GM23338 (cell line): Measurements from ENCODE around the gene PLD1. TPM values are rescaled to one million over a fixed set of nuclear protein-coding genes. Genes with fewer than 3 reads are reported as not detected.

Source experiments
- ATAC-seq: fragments of 200-7000 bp; cut with Tn5 transposase; 3 replicates; pipeline ENCODE4 v1.9.1; 2020
- DNase-seq: peaks from one replicate; pipeline ENCODE4 v3.0.0-alpha.2; 2015; ENCODE audit warnings: low spot score
- H2AFZ ChIP-seq: fragments of 200-600 bp; sonication (generic); 2 replicates; pipeline ENCODE4 v1.8.0; 2016; ENCODE audit warnings: antibody characterized with exemption, mild to moderate bottlenecking, moderate library complexity
- H3F3A ChIP-seq: fragments of 200-600 bp; sonication (generic); replicated peaks from 2 replicates; pipeline ENCODE4 v1.8.0; 2017; ENCODE audit warnings: antibody characterized with exemption, mixed run types, low read depth
- H3K27ac ChIP-seq: fragments of 200-600 bp; sonication (generic); 2 replicates; pipeline ENCODE4 v1.6.1; 2016; ENCODE audit warnings: low read depth
- H3K27me3 ChIP-seq: fragments of 200-600 bp; sonication (generic); 2 replicates; pipeline ENCODE4 v1.8.0; 2016; ENCODE audit warnings: mild to moderate bottlenecking, mixed run types, moderate library complexity; ENCODE audit not compliant: insufficient read depth
- H3K36me3 ChIP-seq: fragments of 200-600 bp; sonication (generic); 2 replicates; pipeline ENCODE4 v1.8.0; 2016; ENCODE audit warnings: mild to moderate bottlenecking; ENCODE audit not compliant: insufficient read depth
- H3K4me1 ChIP-seq: fragments of 200-600 bp; sonication (generic); 2 replicates; pipeline ENCODE4 v1.8.0; 2016; ENCODE audit warnings: mild to moderate bottlenecking, moderate library complexity; ENCODE audit not compliant: insufficient read depth
- H3K4me2 ChIP-seq: fragments of 200-600 bp; sonication (generic); 2 replicates; pipeline ENCODE4 v1.7.1; 2017; ENCODE audit warnings: mixed run types
- H3K4me3 ChIP-seq: fragments of 200-600 bp; sonication (generic); 2 replicates; pipeline ENCODE4 v1.6.1; 2016; ENCODE audit warnings: mixed run types
- H3K79me2 ChIP-seq: fragments of 200-600 bp; sonication (generic); replicated peaks from 2 replicates; pipeline ENCODE4 v1.8.0; 2017; ENCODE audit warnings: mild to moderate bottlenecking; ENCODE audit not compliant: insufficient read depth
- H3K9me2 ChIP-seq: fragments of 200-600 bp; sonication (generic); 2 replicates; pipeline ENCODE4 v1.8.0; 2017; ENCODE audit not compliant: insufficient read depth
- H4K20me1 ChIP-seq: fragments of 200-600 bp; sonication (generic); replicated peaks from 2 replicates; pipeline ENCODE4 v1.8.0; 2017; ENCODE audit warnings: mild to moderate bottlenecking; ENCODE audit not compliant: insufficient read depth
- H3K27ac Mint-ChIP-seq: 2 replicates; pipeline ENCODE4 v1.8.0; 2020; ENCODE audit warnings: inconsistent platforms, mild to moderate bottlenecking, moderate library complexity, mixed read lengths
- H3K27me3 Mint-ChIP-seq: 3 replicates; pipeline ENCODE4 v1.8.0; 2022; ENCODE audit warnings: low read depth, mild to moderate bottlenecking, moderate library complexity, mixed read lengths, inconsistent platforms; ENCODE audit not compliant: insufficient read depth, poor library complexity
- H3K36me3 Mint-ChIP-seq: 3 replicates; pipeline ENCODE4 v1.8.0; 2021; ENCODE audit warnings: low read depth, mild to moderate bottlenecking, inconsistent platforms, moderate library complexity, mixed read lengths
- H3K4me1 Mint-ChIP-seq: 3 replicates; pipeline ENCODE4 v1.8.0; 2020; ENCODE audit warnings: mild to moderate bottlenecking, inconsistent platforms, mixed read lengths
- H3K4me3 Mint-ChIP-seq: 3 replicates; pipeline ENCODE4 v1.8.0; 2021; ENCODE audit warnings: moderate library complexity, mild to moderate bottlenecking, inconsistent platforms, mixed read lengths
- H3K9me3 Mint-ChIP-seq: 3 replicates; pipeline ENCODE4 v1.8.0; 2020; ENCODE audit warnings: moderate library complexity, mild to moderate bottlenecking, inconsistent platforms, mixed read lengths
- CREB1 ChIP-seq: fragments of 250-450 bp; sonication (Bioruptor Pico); IDR thresholded peaks from 2 replicates; pipeline ENCODE4 v1.5.0; 2020; ENCODE audit warnings: low read depth, mild to moderate bottlenecking, moderate library complexity
- CTCF ChIP-seq, 2 experiments: fragments of 200-600 bp in 1 of 2; sonication (generic) in 1 of 2; conservative IDR thresholded peaks; 2 replicates each; pipeline versions ENCODE4 v1.5.1 to v1.6.1; 2016 to 2017; ENCODE audit warnings: antibody characterized with exemption in 2 of 2, low read depth in 2 of 2, mild to moderate bottlenecking in 2 of 2, moderate library complexity in 1 of 2
- EZH2 ChIP-seq: fragments of 200-600 bp; sonication (generic); IDR thresholded peaks from one replicate; pipeline ENCODE4 v1.8.0; 2017; ENCODE audit warnings: antibody characterized with exemption, mild to moderate bottlenecking, low read depth; ENCODE audit not compliant: unreplicated experiment
- EZH2phosphoT487 ChIP-seq: fragments of 200-600 bp; sonication (generic); IDR thresholded peaks from one replicate; pipeline ENCODE4 v1.8.1; 2018; ENCODE audit warnings: antibody characterized with exemption; ENCODE audit not compliant: unreplicated experiment
- JUNB ChIP-seq: IDR thresholded peaks from one replicate; pipeline ENCODE4 v1.6.1; 2016; ENCODE audit warnings: antibody characterized with exemption; ENCODE audit not compliant: unreplicated experiment
- NANOG ChIP-seq: IDR thresholded peaks from 2 replicates; pipeline ENCODE4 v1.6.1; 2016; ENCODE audit warnings: antibody characterized with exemption, borderline replicate concordance
- POLR2AphosphoS5 ChIP-seq: IDR thresholded peaks from 2 replicates; pipeline ENCODE4 v1.6.1; 2016; ENCODE audit warnings: antibody characterized with exemption, low read depth
- STAT1 ChIP-seq: IDR thresholded peaks from one replicate; pipeline ENCODE4 v1.6.1; 2016; ENCODE audit warnings: antibody characterized with exemption; ENCODE audit not compliant: unreplicated experiment
- ZNF114 ChIP-seq: fragments of 250-450 bp; sonication (Bioruptor Pico); IDR thresholded peaks from 2 replicates; pipeline ENCODE4 v1.5.0; 2020; ENCODE audit warnings: mild to moderate bottlenecking, moderate library complexity
- ZNF331 ChIP-seq: fragments of 250-450 bp; sonication (Bioruptor Pico); IDR thresholded peaks from 2 replicates; pipeline ENCODE4 v1.5.0; 2020; ENCODE audit warnings: low read depth, mild to moderate bottlenecking, moderate library complexity
- ZNF462 ChIP-seq: fragments of 250-450 bp; sonication (Bioruptor Pico); IDR thresholded peaks from 2 replicates; pipeline ENCODE4 v1.5.0; 2020; ENCODE audit warnings: mild to moderate bottlenecking, moderate library complexity
- polyA plus RNA-seq: library from polyadenylated mRNA; unstranded; fragments of >200 nt; fragmentation: Nextera tagmentation; extraction: Ambion mirVana; gene quantifications from 2 replicates; pipeline ENCODE4 v1.2.1, GENCODE V29; 2016
- total RNA-seq: library from RNA; depleted of rRNA; stranded (reverse); fragments of >200 nt; shearing (Covaris generic); gene quantifications from 2 replicates; pipeline ENCODE4 v1.2.3, GENCODE V29; 2014
- TF ChIP-seq, protein P1 (sequence below): IDR thresholded peaks from 2 replicates; pipeline ENCODE4 v1.6.1; 2016; ENCODE audit warnings: antibody characterized with exemption
- TF ChIP-seq, protein P2 (sequence below): IDR thresholded peaks from one replicate; pipeline ENCODE4 v1.6.1; 2018; ENCODE audit warnings: antibody characterized with exemption; ENCODE audit not compliant: unreplicated experiment

The PLD1 gene
- total and polyA plus RNA-seq, 2 experiments from 2014 or later: 1.4 to 2.2 TPM

- no peaks in the 10 kb centered on the region for H3K4me1 ChIP-seq
- Mint-ChIP-seq H3K4me1 (peaks cover 13% of the 10 kb centered on the region), H3K27ac (no peak overlapping the region), H3K4me3 (no peak overlapping the region), H3K27me3 (no peaks in the 10 kb centered on the region), H3K36me3 (no peaks in the 10 kb centered on the region), H3K9me3 (no peaks in the 10 kb centered on the region; the same call in 2 of the 3 replicates)
- no peaks in the 10 kb centered on the region for H3K27me3 ChIP-seq
- no peak overlapping the region for H2AFZ ChIP-seq
- H3K9me2 ChIP-seq: peaks cover 8% of the 10 kb centered on the region
- ATAC-seq (no peak), DNase-seq (no peak)
- no peak overlapping the region for H3K27ac ChIP-seq
- H3K36me3 ChIP-seq: no peaks in the 10 kb centered on the region
- H3F3A ChIP-seq: no peaks in the 10 kb centered on the region
- no peaks in the 10 kb centered on the region for H3K79me2 ChIP-seq
- no peaks in the 10 kb centered on the region for H4K20me1 ChIP-seq
- TF ChIP-seq EZH2phosphoT487 (no peak), JUNB (no peak), CREB1 (CRISPR knock-in tag) (no peak), ZNF462 (CRISPR knock-in tag) (no peak), ZNF331 (CRISPR knock-in tag) (no peak), NANOG (no peak), POLR2AphosphoS5 (no peak), ZNF114 (CRISPR knock-in tag) (no peak), EZH2 (no peak), STAT1 (no peak), CTCF (conservative IDR thresholded peaks at IDR 0.05; ENCODE audit: low read depth in 2 of 2) (no peak)
- TF ChIP-seq, protein P1, sequence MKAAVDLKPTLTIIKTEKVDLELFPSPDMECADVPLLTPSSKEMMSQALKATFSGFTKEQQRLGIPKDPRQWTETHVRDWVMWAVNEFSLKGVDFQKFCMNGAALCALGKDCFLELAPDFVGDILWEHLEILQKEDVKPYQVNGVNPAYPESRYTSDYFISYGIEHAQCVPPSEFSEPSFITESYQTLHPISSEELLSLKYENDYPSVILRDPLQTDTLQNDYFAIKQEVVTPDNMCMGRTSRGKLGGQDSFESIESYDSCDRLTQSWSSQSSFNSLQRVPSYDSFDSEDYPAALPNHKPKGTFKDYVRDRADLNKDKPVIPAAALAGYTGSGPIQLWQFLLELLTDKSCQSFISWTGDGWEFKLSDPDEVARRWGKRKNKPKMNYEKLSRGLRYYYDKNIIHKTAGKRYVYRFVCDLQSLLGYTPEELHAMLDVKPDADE: no peak
- TF ChIP-seq, protein P2, sequence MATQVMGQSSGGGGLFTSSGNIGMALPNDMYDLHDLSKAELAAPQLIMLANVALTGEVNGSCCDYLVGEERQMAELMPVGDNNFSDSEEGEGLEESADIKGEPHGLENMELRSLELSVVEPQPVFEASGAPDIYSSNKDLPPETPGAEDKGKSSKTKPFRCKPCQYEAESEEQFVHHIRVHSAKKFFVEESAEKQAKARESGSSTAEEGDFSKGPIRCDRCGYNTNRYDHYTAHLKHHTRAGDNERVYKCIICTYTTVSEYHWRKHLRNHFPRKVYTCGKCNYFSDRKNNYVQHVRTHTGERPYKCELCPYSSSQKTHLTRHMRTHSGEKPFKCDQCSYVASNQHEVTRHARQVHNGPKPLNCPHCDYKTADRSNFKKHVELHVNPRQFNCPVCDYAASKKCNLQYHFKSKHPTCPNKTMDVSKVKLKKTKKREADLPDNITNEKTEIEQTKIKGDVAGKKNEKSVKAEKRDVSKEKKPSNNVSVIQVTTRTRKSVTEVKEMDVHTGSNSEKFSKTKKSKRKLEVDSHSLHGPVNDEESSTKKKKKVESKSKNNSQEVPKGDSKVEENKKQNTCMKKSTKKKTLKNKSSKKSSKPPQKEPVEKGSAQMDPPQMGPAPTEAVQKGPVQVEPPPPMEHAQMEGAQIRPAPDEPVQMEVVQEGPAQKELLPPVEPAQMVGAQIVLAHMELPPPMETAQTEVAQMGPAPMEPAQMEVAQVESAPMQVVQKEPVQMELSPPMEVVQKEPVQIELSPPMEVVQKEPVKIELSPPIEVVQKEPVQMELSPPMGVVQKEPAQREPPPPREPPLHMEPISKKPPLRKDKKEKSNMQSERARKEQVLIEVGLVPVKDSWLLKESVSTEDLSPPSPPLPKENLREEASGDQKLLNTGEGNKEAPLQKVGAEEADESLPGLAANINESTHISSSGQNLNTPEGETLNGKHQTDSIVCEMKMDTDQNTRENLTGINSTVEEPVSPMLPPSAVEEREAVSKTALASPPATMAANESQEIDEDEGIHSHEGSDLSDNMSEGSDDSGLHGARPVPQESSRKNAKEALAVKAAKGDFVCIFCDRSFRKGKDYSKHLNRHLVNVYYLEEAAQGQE: no peak
- no peak overlapping the region for H3K4me3 ChIP-seq
- H3K4me2 ChIP-seq: no peak overlapping the region
Observed at GRCh38 chr3:171561596-171562323, 248.5 kb downstream of the PLD1 start.
